OCI-LY1 (cell line): ENCODE data around the gene EEF1A1.
"Not testable (repeated sequence)": the region's sequence is repeated elsewhere in the genome, so short reads cannot be mapped to it uniquely, and the experiment has no call there.

Source experiments
- H2AFZ ChIP-seq: fragments of 200-600 bp; sonication (generic), shearing (Covaris generic); 2 replicates; pipeline ENCODE4 v1.6.0; 2014; ENCODE audit warnings: antibody characterized with exemption, mild to moderate bottlenecking, low read length
- H3F3A ChIP-seq: fragments of 200-600 bp; sonication (generic), shearing (Covaris generic); 2 replicates; pipeline ENCODE4 v1.6.0; 2014; ENCODE audit warnings: mild to moderate bottlenecking, antibody characterized with exemption, low read length, moderate library complexity; ENCODE audit not compliant: insufficient read depth
- H3K27ac ChIP-seq: fragments of 200-600 bp; sonication (generic); 2 replicates; pipeline ENCODE4 v1.5.1; 2014; ENCODE audit warnings: low read length, mixed run types, mild to moderate bottlenecking, low read depth; ENCODE audit not compliant: poor library complexity, severe bottlenecking
- H3K27me3 ChIP-seq: fragments of 200-600 bp; sonication (generic); 2 replicates; pipeline ENCODE4 v1.6.0; 2014; ENCODE audit warnings: antibody characterized with exemption, mild to moderate bottlenecking, low read length, moderate library complexity; ENCODE audit not compliant: insufficient read depth
- H3K36me3 ChIP-seq: fragments of 200-600 bp; sonication (generic); 2 replicates; pipeline ENCODE4 v1.6.1; 2014; ENCODE audit warnings: mild to moderate bottlenecking, antibody characterized with exemption, low read length, moderate library complexity, mixed read lengths; ENCODE audit not compliant: insufficient read depth
- H3K4me1 ChIP-seq: fragments of 200-600 bp; sonication (generic); 2 replicates; pipeline ENCODE4 v1.5.1; 2014; ENCODE audit warnings: mild to moderate bottlenecking, low read length, moderate library complexity; ENCODE audit not compliant: insufficient read depth, severe bottlenecking
- H3K4me2 ChIP-seq: fragments of 200-600 bp; sonication (generic), shearing (Covaris generic); 2 replicates; pipeline ENCODE4 v1.6.1; 2014; ENCODE audit warnings: low read length
- H3K4me3 ChIP-seq: fragments of 200-600 bp; sonication (generic); 2 replicates; pipeline ENCODE4 v1.5.1; 2014; ENCODE audit warnings: low read length, low read depth, mild to moderate bottlenecking, mixed read lengths; ENCODE audit not compliant: poor library complexity, severe bottlenecking
- H3K79me2 ChIP-seq: fragments of 200-600 bp; shearing (Covaris generic); 2 replicates; pipeline ENCODE4 v1.6.1; 2016; ENCODE audit warnings: mixed run types, low read length, mixed read lengths; ENCODE audit not compliant: insufficient read depth
- H3K9ac ChIP-seq: fragments of 200-600 bp; sonication (generic), shearing (Covaris generic); 2 replicates; pipeline ENCODE4 v1.6.1; 2014; ENCODE audit warnings: mild to moderate bottlenecking, low read length, mixed read lengths
- H3K9me2 ChIP-seq: fragments of 200-600 bp; sonication (generic), shearing (Covaris generic); 2 replicates; pipeline ENCODE4 v1.6.1; 2014; ENCODE audit warnings: low read depth, mild to moderate bottlenecking, low read length, mixed read lengths
- H3K9me3 ChIP-seq: fragments of 200-600 bp; shearing (Covaris generic); 2 replicates; pipeline ENCODE4 v1.6.1; 2014; ENCODE audit warnings: low read length, mixed read lengths
- H4K20me1 ChIP-seq: fragments of 200-600 bp; sonication (generic), shearing (Covaris generic); 2 replicates; pipeline ENCODE4 v1.6.0; 2016; ENCODE audit warnings: mild to moderate bottlenecking, low read length; ENCODE audit not compliant: insufficient read depth
- EZH2 ChIP-seq: fragments of 200-600 bp; sonication (generic), shearing (Covaris generic); IDR thresholded peaks from 2 replicates; pipeline ENCODE4 v1.8.0; 2017; ENCODE audit warnings: borderline replicate concordance, mixed run types, mild to moderate bottlenecking, antibody characterized with exemption, low read length, moderate library complexity, mixed read lengths
- TF ChIP-seq, protein P1 (sequence below): fragments of 200-600 bp; sonication (generic), shearing (Covaris generic); IDR thresholded peaks from 2 replicates; pipeline ENCODE4 v1.5.1; 2017; ENCODE audit warnings: mild to moderate bottlenecking, antibody characterized with exemption, low read length, moderate library complexity, mixed read lengths

Gene EEF1A1

GRCh38 chr6:73560853-73561407, 40.1 kb upstream of the EEF1A1 start:
- Histone ChIP-seq H3K4me2 (no peak overlapping the region), H3K36me3 (no peaks in the 10 kb centered on the region), H4K20me1 (no peaks in the 10 kb centered on the region), H3K9me3 (no peaks in the 10 kb centered on the region), H3K4me3 (no peak overlapping the region), H3K79me2 (no peaks in the 10 kb centered on the region), H3K4me1 (peaks cover 6% of the 10 kb centered on the region), H2AFZ (no peak overlapping the region), H3K9ac (no peak overlapping the region), H3K27me3 (no peaks in the 10 kb centered on the region), H3F3A (no peaks in the 10 kb centered on the region), H3K9me2 (no peaks in the 10 kb centered on the region), H3K27ac (no peak overlapping the region)
- TF ChIP-seq, protein P1, sequence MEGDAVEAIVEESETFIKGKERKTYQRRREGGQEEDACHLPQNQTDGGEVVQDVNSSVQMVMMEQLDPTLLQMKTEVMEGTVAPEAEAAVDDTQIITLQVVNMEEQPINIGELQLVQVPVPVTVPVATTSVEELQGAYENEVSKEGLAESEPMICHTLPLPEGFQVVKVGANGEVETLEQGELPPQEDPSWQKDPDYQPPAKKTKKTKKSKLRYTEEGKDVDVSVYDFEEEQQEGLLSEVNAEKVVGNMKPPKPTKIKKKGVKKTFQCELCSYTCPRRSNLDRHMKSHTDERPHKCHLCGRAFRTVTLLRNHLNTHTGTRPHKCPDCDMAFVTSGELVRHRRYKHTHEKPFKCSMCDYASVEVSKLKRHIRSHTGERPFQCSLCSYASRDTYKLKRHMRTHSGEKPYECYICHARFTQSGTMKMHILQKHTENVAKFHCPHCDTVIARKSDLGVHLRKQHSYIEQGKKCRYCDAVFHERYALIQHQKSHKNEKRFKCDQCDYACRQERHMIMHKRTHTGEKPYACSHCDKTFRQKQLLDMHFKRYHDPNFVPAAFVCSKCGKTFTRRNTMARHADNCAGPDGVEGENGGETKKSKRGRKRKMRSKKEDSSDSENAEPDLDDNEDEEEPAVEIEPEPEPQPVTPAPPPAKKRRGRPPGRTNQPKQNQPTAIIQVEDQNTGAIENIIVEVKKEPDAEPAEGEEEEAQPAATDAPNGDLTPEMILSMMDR = no peak
- TF ChIP-seq EZH2 = no peak

GRCh38 chr6:73560182-73560732, 39.4 kb upstream of the EEF1A1 start:
- Histone ChIP-seq H3K4me2 (no peak overlapping the region), H3F3A (no peaks in the 10 kb centered on the region), H3K79me2 (no peaks in the 10 kb centered on the region), H3K9ac (no peak overlapping the region), H3K27ac (no peak overlapping the region), H3K9me2 (no peaks in the 10 kb centered on the region), H3K36me3 (no peaks in the 10 kb centered on the region), H3K4me3 (no peak overlapping the region), H3K9me3 (no peaks in the 10 kb centered on the region), H3K27me3 (no peaks in the 10 kb centered on the region), H3K4me1 (peaks cover 6% of the 10 kb centered on the region), H4K20me1 (no peaks in the 10 kb centered on the region), H2AFZ (no peak overlapping the region)
- TF ChIP-seq EZH2 = no peak
- TF ChIP-seq, protein P1 = no peak

GRCh38 chr6:73559399-73559794, 38.6 kb upstream of the EEF1A1 start:
- not testable (repeated sequence) for H2AFZ ChIP-seq, H3K4me1 ChIP-seq, H4K20me1 ChIP-seq, H3K27ac ChIP-seq, H3K79me2 ChIP-seq, H3K9ac ChIP-seq, H3K27me3 ChIP-seq, H3K36me3 ChIP-seq, H3F3A ChIP-seq, H3K9me2 ChIP-seq, H3K9me3 ChIP-seq, H3K4me3 ChIP-seq, H3K4me2 ChIP-seq
